ENCODE results near the gene ZMIZ2.

The ZMIZ2 gene

GRCh38 chr7:44736896-44737295, 11.8 kb upstream of the ZMIZ2 start:
- H3K27ac ChIP-seq (ENCODE audit: poor library complexity, severe bottlenecking), result peak overlapping the region; percentile 98
- no peaks in the 10 kb centered on the region for H3K27me3 ChIP-seq (ENCODE audit: insufficient read depth, poor library complexity, severe bottlenecking)
- DNase-seq (ENCODE audit: low spot score), result no peak
- TF ChIP-seq, protein P1, sequence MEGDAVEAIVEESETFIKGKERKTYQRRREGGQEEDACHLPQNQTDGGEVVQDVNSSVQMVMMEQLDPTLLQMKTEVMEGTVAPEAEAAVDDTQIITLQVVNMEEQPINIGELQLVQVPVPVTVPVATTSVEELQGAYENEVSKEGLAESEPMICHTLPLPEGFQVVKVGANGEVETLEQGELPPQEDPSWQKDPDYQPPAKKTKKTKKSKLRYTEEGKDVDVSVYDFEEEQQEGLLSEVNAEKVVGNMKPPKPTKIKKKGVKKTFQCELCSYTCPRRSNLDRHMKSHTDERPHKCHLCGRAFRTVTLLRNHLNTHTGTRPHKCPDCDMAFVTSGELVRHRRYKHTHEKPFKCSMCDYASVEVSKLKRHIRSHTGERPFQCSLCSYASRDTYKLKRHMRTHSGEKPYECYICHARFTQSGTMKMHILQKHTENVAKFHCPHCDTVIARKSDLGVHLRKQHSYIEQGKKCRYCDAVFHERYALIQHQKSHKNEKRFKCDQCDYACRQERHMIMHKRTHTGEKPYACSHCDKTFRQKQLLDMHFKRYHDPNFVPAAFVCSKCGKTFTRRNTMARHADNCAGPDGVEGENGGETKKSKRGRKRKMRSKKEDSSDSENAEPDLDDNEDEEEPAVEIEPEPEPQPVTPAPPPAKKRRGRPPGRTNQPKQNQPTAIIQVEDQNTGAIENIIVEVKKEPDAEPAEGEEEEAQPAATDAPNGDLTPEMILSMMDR (IDR thresholded peaks at IDR 0.05; ENCODE audit: poor library complexity, severe bottlenecking), result no peak
- no peak for ATAC-seq (ENCODE audit: low read depth)
- no peaks in the 10 kb centered on the region for H3K36me3 ChIP-seq (ENCODE audit: low read depth)
- no peaks in the 10 kb centered on the region for H3K9me3 ChIP-seq (ENCODE audit: severe bottlenecking)
- H3K4me3 ChIP-seq (ENCODE audit: severe bottlenecking), result no peak overlapping the region
- H3K4me1 ChIP-seq (ENCODE audit: insufficient read depth, poor library complexity, severe bottlenecking), result peaks cover 20% of the 10 kb centered on the region

DNA sequence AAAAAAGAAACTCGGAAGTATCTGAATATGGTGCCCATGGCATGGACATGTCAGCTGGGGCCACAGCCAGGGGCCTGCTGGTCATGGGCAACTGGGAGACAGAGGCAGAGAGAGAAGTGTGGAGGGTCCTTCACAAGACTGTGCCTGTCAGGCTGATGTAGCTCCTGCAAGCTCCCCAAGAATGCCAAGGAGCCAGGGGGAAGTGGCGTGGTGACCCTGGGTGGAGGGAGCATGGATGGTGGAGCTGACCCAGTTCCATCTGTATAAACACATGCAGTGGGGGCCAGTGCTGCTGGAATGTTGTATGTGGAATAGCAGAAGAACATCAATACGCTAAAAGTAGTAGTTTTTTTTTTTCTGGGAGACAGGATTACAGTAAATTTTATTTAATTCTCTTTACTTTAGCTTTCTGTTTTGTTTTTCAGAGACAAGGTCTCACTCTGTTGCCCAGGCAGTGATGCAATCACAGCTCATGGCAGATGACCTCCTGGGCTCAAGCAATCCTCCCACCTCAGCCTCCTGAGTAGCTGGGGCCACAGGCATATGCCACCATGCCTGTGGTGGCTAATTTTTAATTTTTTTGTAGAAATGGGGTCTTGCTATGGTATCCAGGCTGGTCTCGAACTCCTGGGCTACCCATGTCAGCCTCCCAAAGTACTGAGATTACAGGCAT, 10.5 kb upstream of the ZMIZ2 start:
- ATAC-seq (ENCODE audit: low read depth), result no peak
- Histone ChIP-seq H3K36me3 (ENCODE audit: low read depth) (no peaks in the 10 kb centered on the region), H3K27ac (ENCODE audit: poor library complexity, severe bottlenecking) (no peak overlapping the region), H3K4me3 (ENCODE audit: severe bottlenecking) (no peak overlapping the region), H3K4me1 (ENCODE audit: insufficient read depth, poor library complexity, severe bottlenecking) (peaks cover 21% of the 10 kb centered on the region), H3K9me3 (ENCODE audit: severe bottlenecking) (no peaks in the 10 kb centered on the region), H3K27me3 (ENCODE audit: insufficient read depth, poor library complexity, severe bottlenecking) (no peaks in the 10 kb centered on the region)
- TF ChIP-seq, protein P1 (IDR thresholded peaks at IDR 0.05; ENCODE audit: poor library complexity, severe bottlenecking), result no peak
- DNase-seq (ENCODE audit: low spot score), result no peak

DNA sequence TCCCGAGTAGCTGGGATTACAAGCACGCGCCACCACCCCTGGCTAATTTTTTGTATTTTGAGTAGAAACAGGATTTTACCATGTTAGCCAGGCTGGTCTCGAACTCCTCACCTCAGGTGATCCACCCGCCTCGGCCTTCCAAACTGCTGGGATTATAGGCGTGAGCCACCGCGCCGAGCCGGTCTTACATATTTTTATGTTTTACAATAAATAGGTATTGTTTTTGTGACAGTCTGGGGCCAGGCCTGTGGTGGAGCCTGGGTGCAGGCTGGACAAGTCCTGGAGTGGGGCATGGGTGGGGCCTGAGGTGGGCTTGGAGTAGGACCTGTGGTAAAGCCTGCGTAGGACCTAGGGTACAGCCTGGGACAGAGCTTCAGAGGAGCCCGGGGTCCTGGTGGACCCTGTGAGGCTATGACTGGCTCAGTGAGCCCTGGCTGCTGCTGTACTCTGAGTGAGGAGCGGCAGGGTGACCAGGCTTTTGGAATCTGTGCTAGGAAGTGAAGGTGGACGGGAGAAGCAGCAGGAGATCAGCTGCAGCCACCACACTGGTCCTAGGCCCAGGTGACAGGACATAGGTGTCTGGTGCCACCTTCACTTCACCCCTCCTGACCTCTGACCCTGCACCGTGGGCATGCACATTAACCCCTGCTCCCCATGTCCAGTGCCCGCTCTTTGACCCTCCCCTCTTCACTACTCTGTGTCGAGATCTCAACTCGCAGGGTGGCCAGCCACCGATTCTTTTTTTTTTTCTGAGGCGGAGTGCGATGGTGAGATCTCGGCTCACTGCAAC, 9.6 kb upstream of the ZMIZ2 start:
- Histone ChIP-seq H3K9me3 (ENCODE audit: severe bottlenecking) (no peaks in the 10 kb centered on the region), H3K36me3 (ENCODE audit: low read depth) (no peaks in the 10 kb centered on the region), H3K27ac (ENCODE audit: poor library complexity, severe bottlenecking) (no peak overlapping the region), H3K4me3 (ENCODE audit: severe bottlenecking) (no peak overlapping the region), H3K4me1 (ENCODE audit: insufficient read depth, poor library complexity, severe bottlenecking) (peaks cover 25% of the 10 kb centered on the region), H3K27me3 (ENCODE audit: insufficient read depth, poor library complexity, severe bottlenecking) (no peaks in the 10 kb centered on the region)
- ATAC-seq (ENCODE audit: low read depth), result no peak
- TF ChIP-seq, protein P1 (IDR thresholded peaks at IDR 0.05; ENCODE audit: poor library complexity, severe bottlenecking), result no peak
- DNase-seq (ENCODE audit: low spot score), result no peak

DNA sequence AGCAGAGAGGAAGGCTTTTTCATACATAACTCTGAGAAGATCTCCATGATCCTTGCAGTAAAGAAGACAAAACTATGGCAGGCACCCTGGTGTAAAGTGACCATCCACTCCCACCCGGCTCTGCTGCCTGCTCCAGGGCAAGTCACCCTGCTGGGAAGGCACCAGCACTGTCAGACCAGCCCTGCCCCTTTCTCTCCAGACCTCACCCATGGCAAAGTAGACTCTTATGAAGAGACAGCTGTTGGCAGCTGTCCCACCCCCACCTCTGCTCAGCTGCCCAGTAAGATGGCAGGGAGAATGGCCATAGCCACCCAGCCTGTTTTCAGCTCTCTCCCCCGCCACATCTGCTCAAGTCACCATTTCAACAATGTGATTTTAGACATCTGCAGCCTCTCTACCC, 8.6 kb upstream of the ZMIZ2 start:
- no peaks in the 10 kb centered on the region for H3K36me3 ChIP-seq (ENCODE audit: low read depth)
- H3K4me1 ChIP-seq (ENCODE audit: insufficient read depth, poor library complexity, severe bottlenecking), result peaks cover 18% of the 10 kb centered on the region
- no peaks in the 10 kb centered on the region for H3K9me3 ChIP-seq (ENCODE audit: severe bottlenecking)
- DNase-seq (ENCODE audit: low spot score), result no peak
- no peak overlapping the region for H3K4me3 ChIP-seq (ENCODE audit: severe bottlenecking)
- TF ChIP-seq, protein P1 (IDR thresholded peaks at IDR 0.05; ENCODE audit: poor library complexity, severe bottlenecking), result no peak
- H3K27ac ChIP-seq (ENCODE audit: poor library complexity, severe bottlenecking), result no peak overlapping the region
- H3K27me3 ChIP-seq (ENCODE audit: insufficient read depth, poor library complexity, severe bottlenecking), result no peaks in the 10 kb centered on the region
- ATAC-seq (ENCODE audit: low read depth), result no peak

DNA sequence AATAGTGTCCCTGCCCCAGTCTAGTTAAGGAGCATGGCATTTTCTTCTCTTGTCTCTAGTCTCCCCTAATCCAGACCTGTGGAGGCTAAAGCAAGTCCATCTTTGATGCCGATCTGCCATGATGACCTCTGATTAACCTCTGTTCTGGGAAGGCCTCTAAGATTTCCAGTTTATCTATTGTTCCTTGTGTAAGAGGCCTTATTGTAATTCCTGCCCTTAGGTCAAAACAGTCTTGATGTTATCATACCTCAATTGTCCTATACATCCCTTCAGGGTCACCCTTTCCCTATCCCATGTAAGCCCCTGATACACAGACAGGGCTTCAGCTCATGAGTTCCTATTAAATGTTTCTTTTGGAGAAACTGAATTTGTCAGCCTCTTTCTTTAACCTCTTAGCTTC, 4.9 kb upstream of the ZMIZ2 start:
- H3K4me3 ChIP-seq (ENCODE audit: severe bottlenecking), result no peak overlapping the region

More for the DNA sequence above, 4.9 kb upstream of the ZMIZ2 start:
- Histone ChIP-seq H3K4me1 (ENCODE audit: insufficient read depth, poor library complexity, severe bottlenecking) (peaks cover 14% of the 10 kb centered on the region), H3K36me3 (ENCODE audit: low read depth) (no peaks in the 10 kb centered on the region), H3K9me3 (ENCODE audit: severe bottlenecking) (no peaks in the 10 kb centered on the region), H3K27me3 (ENCODE audit: insufficient read depth, poor library complexity, severe bottlenecking) (no peaks in the 10 kb centered on the region), H3K27ac (ENCODE audit: poor library complexity, severe bottlenecking) (peak overlapping the region; percentile 39)
- TF ChIP-seq, protein P1 (IDR thresholded peaks at IDR 0.05; ENCODE audit: poor library complexity, severe bottlenecking), result no peak
- ATAC-seq (ENCODE audit: low read depth) (no peak), DNase-seq (ENCODE audit: low spot score) (no peak)

All from RWPE2 (cell line).